Frontal cortex (tissue), 4 donors: Measurements from ENCODE around the gene ZMIZ1. TPM values are rescaled to one million over a fixed set of nuclear protein-coding genes. Genes with fewer than 3 reads are reported as not detected.
A peak's percentile ranks its signal among the peaks of the same experiment; 100 is the strongest.

ENCODE experiments used
- DNase-seq, 2 donors: peaks; one replicate each; pipeline ENCODE4 v3.0.0; 2012; ENCODE audit warnings: low spot score in 2 of 2
- FAIRE-seq: peaks from 2 replicates; lab custom pipeline; 2012; peaks lifted over from hg19 to GRCh38; lab: Jason Lieb, UNC
- total RNA-seq: library from RNA; depleted of rRNA; stranded (reverse); fragments of >200 nt; gene quantifications from one replicate; pipeline ENCODE4 v1.2.3, GENCODE V29; 2014
- donor health status: control.
- donor health status: control.
- donor health status: control.

ZMIZ1 gene
- total RNA-seq, 1 donor from 2014 or later, result 19.6 TPM

- DNase-seq (no peak), FAIRE-seq (no peak)
These were observed 137.7 kb downstream of the ZMIZ1 start for GRCh38 chr10:79206300-79207095.

GRCh38 chr10:79207096-79207357, 138.3 kb downstream of the ZMIZ1 start:
- DNase-seq (no peak), FAIRE-seq (no peak)

GRCh38 chr10:79207726-79208125, 139.0 kb downstream of the ZMIZ1 start:
- FAIRE-seq, result no peak

GRCh38 chr10:79208251-79208983, 139.7 kb downstream of the ZMIZ1 start:
- no peak for DNase-seq
- no peak for FAIRE-seq

More at GRCh38 chr10:79207726-79208125, 139.0 kb downstream of the ZMIZ1 start:
- no peak for DNase-seq

GRCh38 chr10:79209340-79209739, 140.6 kb downstream of the ZMIZ1 start:
- no peak for FAIRE-seq
- no peak for DNase-seq

GRCh38 chr10:79209831-79210230, 141.1 kb downstream of the ZMIZ1 start:
- no peak for FAIRE-seq
- DNase-seq, result no peak

- DNase-seq (no peak), FAIRE-seq (no peak)
These were observed 141.9 kb downstream of the ZMIZ1 start for GRCh38 chr10:79210672-79211071.

- no peak for FAIRE-seq
These were observed 142.8 kb downstream of the ZMIZ1 start for GRCh38 chr10:79211616-79212015.

GRCh38 chr10:79215531-79215930, 146.8 kb downstream of the ZMIZ1 start:
- no peak for FAIRE-seq
- DNase-seq, result no peak

More at GRCh38 chr10:79211616-79212015, 142.8 kb downstream of the ZMIZ1 start:
- no peak for DNase-seq

GRCh38 chr10:79219322-79219957, 150.7 kb downstream of the ZMIZ1 start:
- FAIRE-seq, result no peak
- no peak for DNase-seq

- DNase-seq (no peak), FAIRE-seq (no peak)
These were observed 151.5 kb downstream of the ZMIZ1 start for GRCh38 chr10:79220307-79220706.

GRCh38 chr10:79221110-79222051, 152.6 kb downstream of the ZMIZ1 start:
- DNase-seq (peak; percentile 54 to 78), FAIRE-seq (no peak)

GRCh38 chr10:79222186-79222585, 153.4 kb downstream of the ZMIZ1 start:
- DNase-seq (no peak), FAIRE-seq (no peak)

GRCh38 chr10:79223091-79224048, 154.6 kb downstream of the ZMIZ1 start:
- FAIRE-seq (no peak), DNase-seq (peak; percentile 48 to 63)

- no peak for DNase-seq
- no peak for FAIRE-seq
These were observed 155.6 kb downstream of the ZMIZ1 start for GRCh38 chr10:79224263-79224949.

- no peak for DNase-seq
- no peak for FAIRE-seq
These were observed 156.2 kb downstream of the ZMIZ1 start for GRCh38 chr10:79224992-79225391.

GRCh38 chr10:79226391-79227245, 157.9 kb downstream of the ZMIZ1 start:
- no peak for FAIRE-seq
- DNase-seq, result no peak
